ENCODE measurements around the gene PLD5. TPM values are rescaled to one million over a fixed set of nuclear protein-coding genes. Genes with fewer than 3 reads are reported as not detected.

Gene PLD5
- not detected in 2 replicates for total RNA-seq

DNA sequence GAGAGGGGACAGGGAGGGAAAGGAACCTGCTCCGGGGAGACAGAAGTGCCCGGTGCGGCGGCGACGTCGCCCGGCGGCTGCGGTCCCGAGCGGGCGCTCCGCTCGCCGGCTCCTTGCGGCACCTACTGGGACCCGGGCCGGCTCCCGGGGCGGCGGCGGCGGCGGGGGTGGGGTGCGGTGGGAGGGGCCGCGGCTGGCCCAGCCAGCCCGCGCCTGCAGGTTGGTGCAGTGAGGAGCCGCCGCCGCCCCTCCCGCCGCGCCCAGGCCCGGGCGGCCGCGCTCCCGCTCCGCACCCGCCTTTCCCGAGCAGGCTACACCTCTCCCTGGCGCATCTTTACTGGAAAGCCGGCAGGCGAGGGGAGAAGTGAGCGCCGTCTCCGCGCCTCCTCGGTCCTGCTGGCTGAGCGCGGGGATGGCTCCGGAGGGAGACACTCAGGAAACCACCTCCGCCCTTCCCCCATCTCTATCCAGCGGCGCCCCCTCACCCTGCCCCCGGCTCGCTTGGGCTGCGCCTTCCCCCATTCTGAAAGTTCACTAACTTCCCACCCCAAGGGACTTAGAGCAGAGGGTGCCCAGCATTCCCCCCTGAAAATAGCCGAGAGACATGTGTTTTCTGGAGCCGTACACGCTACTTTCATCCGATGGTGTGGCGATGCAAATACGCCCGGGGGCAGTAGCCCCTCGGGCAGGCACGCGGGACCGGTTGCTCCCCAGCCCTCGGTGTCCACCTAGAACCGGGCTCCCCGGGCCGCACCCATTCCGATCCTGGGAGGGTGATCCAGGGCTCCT is at the start of gene PLD5:
TSS of gene PLD5 (minus strand) at position 127 of the 789 bp plus-strand sequence.

